Tibial nerve (tissue), 4 donors: Measurements from ENCODE around the gene TNFRSF25. TPM values are rescaled to one million over a fixed set of nuclear protein-coding genes. Genes with fewer than 3 reads are reported as not detected.

ENCODE experiments used
- DNase-seq, 2 donors: peaks; one replicate each; pipeline ENCODE4 v3.0.0-alpha.2; 2019; ENCODE audit warnings: low spot score in 2 of 2
- H3K27ac ChIP-seq, 4 donors: fragments of 200-600 bp; sonication (generic) in 3 of 4; one replicate each; pipeline ENCODE4 v1.5.1; 2017 to 2019; ENCODE audit warnings: mild to moderate bottlenecking in 1 of 4
- H3K27me3 ChIP-seq, 2 donors: fragments of 200-600 bp; sonication (generic) in 1 of 2; one replicate each; pipeline versions ENCODE4 v1.5.1 to v1.6.0; 2017 to 2019
- H3K36me3 ChIP-seq, 3 donors: fragments of 200-600 bp; sonication (generic); one replicate each; pipeline ENCODE4 v1.5.1; 2018 to 2019
- H3K4me1 ChIP-seq, 4 donors: fragments of 200-600 bp; sonication (generic) in 3 of 4; one replicate each; pipeline ENCODE4 v1.5.1; 2017 to 2019
- H3K4me3 ChIP-seq, 4 donors: fragments of 200-600 bp; sonication (generic) in 3 of 4; one replicate each; pipeline ENCODE4 v1.5.1; 2017 to 2019; ENCODE audit warnings: mild to moderate bottlenecking in 1 of 4, moderate library complexity in 1 of 4
- H3K9me3 ChIP-seq, 4 donors: fragments of 200-600 bp; sonication (generic) in 3 of 4; one replicate each; pipeline ENCODE4 v1.5.1; 2017 to 2019
- EP300 ChIP-seq, 2 donors: sonication (generic); formaldehyde crosslinking; IDR thresholded peaks; one replicate each; pipeline ENCODE4 v1.6.1; 2017; ENCODE audit warnings: antibody characterized with exemption in 2 of 2, mild to moderate bottlenecking in 1 of 2
- POLR2A ChIP-seq, 2 donors: fragments of 450-650 bp; IDR thresholded peaks; one replicate each; pipeline ENCODE4 v1.6.1; 2017; ENCODE audit warnings: antibody characterized with exemption in 2 of 2, mild to moderate bottlenecking in 2 of 2, moderate library complexity in 2 of 2
- WGBS, 2 donors: methylation state at CpG; one replicate each; pipeline ENCODE4 v1.1.5; 2018; 5-methylcytosine and 5-hydroxymethylcytosine counted together
- total RNA-seq, 4 donors: library from RNA; depleted of rRNA; stranded (reverse); fragments of >200 nt; gene quantifications; one replicate each; pipeline ENCODE4 v1.1.0, GENCODE V29; 2016
- TF ChIP-seq, protein P1 (sequence below), 5 experiments: fragments of 200-600 bp in 3 of 5; fragments of 450-650 bp in 2 of 5; sonication (generic) in 3 of 5; IDR thresholded peaks; one replicate each; pipeline ENCODE4 v1.5.1; 2016 to 2019; ENCODE audit warnings: antibody characterized with exemption in 5 of 5, mild to moderate bottlenecking in 3 of 5, moderate library complexity in 2 of 5

Gene TNFRSF25
- total RNA-seq, 4 donors from 2014 or later = 32.3 to 79.8 (median 53.4) TPM

DNA sequence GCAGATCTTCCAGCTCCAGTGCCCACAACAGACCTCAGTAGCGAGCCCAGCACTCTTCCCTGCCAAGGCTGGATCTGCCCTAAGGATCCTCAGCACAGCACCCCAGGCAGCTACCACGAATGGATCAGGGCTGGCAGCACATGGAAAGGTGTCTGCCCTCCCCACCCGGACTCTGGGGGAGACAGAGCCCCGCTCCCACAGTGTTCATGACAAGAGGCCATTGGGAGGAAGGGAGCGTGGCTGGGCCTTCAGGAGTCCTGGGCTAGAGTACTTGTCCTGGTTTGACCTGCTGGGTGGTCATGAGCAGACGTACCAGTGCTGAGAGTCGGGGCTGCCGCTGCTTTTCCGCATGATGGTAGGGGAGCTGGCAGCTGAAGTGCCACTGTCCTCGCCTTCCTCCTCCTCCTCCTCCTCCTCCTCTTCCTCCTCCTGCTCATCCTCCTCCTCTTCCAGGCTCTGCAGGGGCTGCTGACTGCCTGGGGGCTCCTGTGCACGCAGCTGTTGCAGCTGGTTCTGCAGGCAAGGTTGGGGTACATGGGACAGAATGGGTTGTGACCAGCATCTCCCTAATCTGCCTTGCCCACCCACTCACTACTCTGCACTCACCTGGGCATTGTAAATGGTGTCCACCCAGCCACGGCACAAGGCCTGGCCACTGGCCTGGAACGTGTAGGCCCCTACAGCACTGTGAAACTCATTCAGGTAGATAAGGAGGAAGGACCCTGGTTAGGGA is 2.9 kb upstream of the TNFRSF25 start:
- no peaks in the 10 kb centered on the region for H3K9me3 ChIP-seq
- no peak for DNase-seq
- H3K4me1 ChIP-seq = no peaks in the 10 kb centered on the region
- H3K36me3 ChIP-seq = peaks cover 0 to 87% (median 0%) of the 10 kb centered on the region in 3 donors
- H3K27me3 ChIP-seq = peaks cover 0 to 3% of the 10 kb centered on the region in 2 donors
- no peak overlapping the region for H3K4me3 ChIP-seq
- H3K27ac ChIP-seq = no peak overlapping the region
- TF ChIP-seq EP300 (IDR thresholded peaks at IDR 0.05) (no peak), POLR2A (IDR thresholded peaks at IDR 0.05) (no peak)
- TF ChIP-seq, protein P1, sequence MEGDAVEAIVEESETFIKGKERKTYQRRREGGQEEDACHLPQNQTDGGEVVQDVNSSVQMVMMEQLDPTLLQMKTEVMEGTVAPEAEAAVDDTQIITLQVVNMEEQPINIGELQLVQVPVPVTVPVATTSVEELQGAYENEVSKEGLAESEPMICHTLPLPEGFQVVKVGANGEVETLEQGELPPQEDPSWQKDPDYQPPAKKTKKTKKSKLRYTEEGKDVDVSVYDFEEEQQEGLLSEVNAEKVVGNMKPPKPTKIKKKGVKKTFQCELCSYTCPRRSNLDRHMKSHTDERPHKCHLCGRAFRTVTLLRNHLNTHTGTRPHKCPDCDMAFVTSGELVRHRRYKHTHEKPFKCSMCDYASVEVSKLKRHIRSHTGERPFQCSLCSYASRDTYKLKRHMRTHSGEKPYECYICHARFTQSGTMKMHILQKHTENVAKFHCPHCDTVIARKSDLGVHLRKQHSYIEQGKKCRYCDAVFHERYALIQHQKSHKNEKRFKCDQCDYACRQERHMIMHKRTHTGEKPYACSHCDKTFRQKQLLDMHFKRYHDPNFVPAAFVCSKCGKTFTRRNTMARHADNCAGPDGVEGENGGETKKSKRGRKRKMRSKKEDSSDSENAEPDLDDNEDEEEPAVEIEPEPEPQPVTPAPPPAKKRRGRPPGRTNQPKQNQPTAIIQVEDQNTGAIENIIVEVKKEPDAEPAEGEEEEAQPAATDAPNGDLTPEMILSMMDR (IDR thresholded peaks at IDR 0.05) = no peak
- 85 to 89% methylated on average over 11 to 13 of the region's 13 CpGs for WGBS, 2 donors

GRCh38 chr1:6467744-6468688 is 2.0 kb upstream of the TNFRSF25 start:
- Histone ChIP-seq H3K9me3 (no peaks in the 10 kb centered on the region), H3K4me3 (no peak overlapping the region), H3K27ac (no peak overlapping the region), H3K27me3 (peaks cover 0 to 3% of the 10 kb centered on the region in 2 donors), H3K36me3 (peaks cover 0 to 82% (median 0%) of the 10 kb centered on the region in 3 donors), H3K4me1 (no peaks in the 10 kb centered on the region)
- DNase-seq = no peak
- TF ChIP-seq, protein P1 (IDR thresholded peaks at IDR 0.05) = no peak
- TF ChIP-seq POLR2A (IDR thresholded peaks at IDR 0.05) (no peak), EP300 (IDR thresholded peaks at IDR 0.05) (no peak)
- WGBS, 2 donors = 79 to 87% methylated on average over 7 to 29 of the region's 30 CpGs

DNA sequence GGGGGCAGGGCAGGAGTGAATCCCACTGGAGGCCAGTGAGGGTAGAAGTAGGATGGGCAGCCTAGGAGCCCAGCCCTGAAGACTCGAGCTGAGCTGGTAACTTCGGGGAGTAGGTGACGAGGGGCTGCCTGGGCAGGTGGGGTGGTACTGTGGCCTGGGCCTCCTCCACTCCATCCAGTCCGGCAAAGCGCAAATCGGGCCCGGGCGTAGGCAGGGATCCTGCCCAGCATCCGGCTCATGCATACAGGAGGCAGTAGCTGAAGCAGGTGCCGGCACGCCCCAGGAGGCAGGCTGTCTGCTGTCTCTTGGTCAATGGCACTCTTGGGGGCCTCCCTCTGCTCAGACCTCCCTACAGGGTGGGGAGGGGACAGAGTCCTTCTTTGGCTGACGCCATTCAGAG is 1.3 kb upstream of the TNFRSF25 start:
- no peak for DNase-seq
- H3K27ac ChIP-seq = no peak overlapping the region
- H3K9me3 ChIP-seq = no peaks in the 10 kb centered on the region
- H3K36me3 ChIP-seq = peaks cover 0 to 82% (median 0%) of the 10 kb centered on the region in 3 donors
- no peak overlapping the region for H3K4me3 ChIP-seq
- WGBS, 2 donors = 92 to 94% methylated on average over 5 to 8 of the region's 12 CpGs
- H3K27me3 ChIP-seq = peaks cover 0 to 3% of the 10 kb centered on the region in 2 donors
- TF ChIP-seq EP300 (IDR thresholded peaks at IDR 0.05) (no peak), POLR2A (IDR thresholded peaks at IDR 0.05) (no peak)
- H3K4me1 ChIP-seq = no peaks in the 10 kb centered on the region

DNA sequence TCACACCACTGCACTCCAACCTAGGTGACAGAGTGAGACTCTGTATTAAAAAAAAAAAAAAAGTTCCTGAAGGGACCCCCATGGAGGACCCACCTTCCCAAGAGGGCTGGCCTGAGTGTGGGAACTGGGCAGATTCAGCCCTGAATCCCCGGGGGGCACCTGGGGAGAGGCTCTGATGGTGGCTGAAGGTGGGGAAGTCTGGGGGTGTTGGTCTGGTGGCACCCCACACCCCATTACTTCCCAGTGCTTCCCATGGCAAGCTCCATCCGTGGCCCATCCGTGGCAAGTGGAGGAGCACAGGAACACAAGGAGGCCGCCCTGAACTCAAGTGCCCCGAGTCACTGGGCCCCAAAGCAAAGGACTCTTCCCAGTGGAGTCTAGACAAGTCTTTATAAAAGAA is 778 bp upstream of the TNFRSF25 start:
- Histone ChIP-seq H3K9me3 (no peaks in the 10 kb centered on the region), H3K27me3 (peaks cover 0 to 5% of the 10 kb centered on the region in 2 donors), H3K36me3 (peaks cover 0 to 82% (median 0%) of the 10 kb centered on the region in 3 donors), H3K4me1 (no peaks in the 10 kb centered on the region), H3K4me3 (no peak overlapping the region), H3K27ac (no peak overlapping the region)
- 96 to 98% methylated on average over 5 of the region's 5 CpGs for WGBS, 2 donors
- no peak for DNase-seq
- TF ChIP-seq, protein P1 (IDR thresholded peaks at IDR 0.05) = no peak
- TF ChIP-seq POLR2A (IDR thresholded peaks at IDR 0.05) (no peak), EP300 (IDR thresholded peaks at IDR 0.05) (no peak)

GRCh38 chr1:6465461-6466005 is 440 bp downstream of the TNFRSF25 start:
- 64 to 76% methylated on average over 19 to 21 of the region's 21 CpGs for WGBS, 2 donors
- TF ChIP-seq, protein P1 (IDR thresholded peaks at IDR 0.05) = no peak
- TF ChIP-seq EP300 (IDR thresholded peaks at IDR 0.05) (no peak), POLR2A (IDR thresholded peaks at IDR 0.05) (no peak)

More at GRCh38 chr1:6465461-6466005, 440 bp downstream of the TNFRSF25 start:
- Histone ChIP-seq H3K36me3 (peaks cover 0 to 76% (median 0%) of the 10 kb centered on the region in 3 donors), H3K27ac (peak overlapping the region in 1 of 4 donors; percentile 59), H3K9me3 (no peaks in the 10 kb centered on the region), H3K4me3 (peak overlapping the region in 2 of 4 donors; percentile 21 to 32), H3K4me1 (peaks cover 0 to 11% (median 2%) of the 10 kb centered on the region in 4 donors), H3K27me3 (peaks cover 0 to 16% of the 10 kb centered on the region in 2 donors)
- DNase-seq = no peak
